Tibial nerve (tissue), 4 donors: ENCODE data around the gene CDSN. TPM values are rescaled to one million over a fixed set of nuclear protein-coding genes. Genes with fewer than 3 reads are reported as not detected.

Experiments
- DNase-seq, 2 donors: peaks; one replicate each; pipeline ENCODE4 v3.0.0-alpha.2; 2019; ENCODE audit warnings: low spot score in 2 of 2
- H3K27ac ChIP-seq, 4 donors: fragments of 200-600 bp; sonication (generic) in 3 of 4; one replicate each; pipeline ENCODE4 v1.5.1; 2017 to 2019; ENCODE audit warnings: mild to moderate bottlenecking in 1 of 4
- H3K27me3 ChIP-seq, 2 donors: fragments of 200-600 bp; sonication (generic) in 1 of 2; one replicate each; pipeline versions ENCODE4 v1.5.1 to v1.6.0; 2017 to 2019
- H3K36me3 ChIP-seq, 3 donors: fragments of 200-600 bp; sonication (generic); one replicate each; pipeline ENCODE4 v1.5.1; 2018 to 2019
- H3K4me1 ChIP-seq, 4 donors: fragments of 200-600 bp; sonication (generic) in 3 of 4; one replicate each; pipeline ENCODE4 v1.5.1; 2017 to 2019
- H3K4me3 ChIP-seq, 4 donors: fragments of 200-600 bp; sonication (generic) in 3 of 4; one replicate each; pipeline ENCODE4 v1.5.1; 2017 to 2019; ENCODE audit warnings: mild to moderate bottlenecking in 1 of 4, moderate library complexity in 1 of 4
- H3K9me3 ChIP-seq, 4 donors: fragments of 200-600 bp; sonication (generic) in 3 of 4; one replicate each; pipeline ENCODE4 v1.5.1; 2017 to 2019
- EP300 ChIP-seq, 2 donors: sonication (generic); formaldehyde crosslinking; IDR thresholded peaks; one replicate each; pipeline ENCODE4 v1.6.1; 2017; ENCODE audit warnings: antibody characterized with exemption in 2 of 2, mild to moderate bottlenecking in 1 of 2
- POLR2A ChIP-seq, 2 donors: fragments of 450-650 bp; IDR thresholded peaks; one replicate each; pipeline ENCODE4 v1.6.1; 2017; ENCODE audit warnings: antibody characterized with exemption in 2 of 2, mild to moderate bottlenecking in 2 of 2, moderate library complexity in 2 of 2
- WGBS, 2 donors: methylation state at CpG; one replicate each; pipeline ENCODE4 v1.1.5; 2018; 5-methylcytosine and 5-hydroxymethylcytosine counted together
- total RNA-seq, 4 donors: library from RNA; depleted of rRNA; stranded (reverse); fragments of >200 nt; gene quantifications; one replicate each; pipeline ENCODE4 v1.1.0, GENCODE V29; 2016
- TF ChIP-seq, protein P1 (sequence below), 5 experiments: fragments of 200-600 bp in 3 of 5; fragments of 450-650 bp in 2 of 5; sonication (generic) in 3 of 5; IDR thresholded peaks; one replicate each; pipeline ENCODE4 v1.5.1; 2016 to 2019; ENCODE audit warnings: antibody characterized with exemption in 5 of 5, mild to moderate bottlenecking in 3 of 5, moderate library complexity in 2 of 5

CDSN gene
- total RNA-seq, 4 donors from 2014 or later = not detected

DNA sequence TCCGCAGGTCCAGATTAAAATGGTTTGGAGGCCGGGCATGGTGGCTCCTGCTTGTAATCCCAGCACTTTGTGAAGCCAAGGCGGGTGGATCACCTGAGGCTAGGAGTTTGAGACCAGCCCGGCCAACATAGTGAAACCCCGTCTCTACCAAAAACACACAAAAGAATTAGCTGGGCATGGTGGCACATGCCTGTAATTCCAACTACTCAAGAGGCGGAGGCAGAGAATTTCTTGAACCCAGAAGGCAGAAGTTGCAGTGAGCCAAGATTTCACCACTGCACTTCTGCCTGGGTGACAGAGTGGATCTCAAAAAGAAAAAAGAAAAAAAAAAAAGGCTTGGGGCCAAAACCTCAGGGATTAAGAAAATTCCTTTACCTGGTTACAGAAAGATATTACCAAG, 38.4 kb downstream of the CDSN start:
- TF ChIP-seq EP300 (IDR thresholded peaks at IDR 0.05) = no peak
- no peak for TF ChIP-seq POLR2A (IDR thresholded peaks at IDR 0.05)
- TF ChIP-seq, protein P1, sequence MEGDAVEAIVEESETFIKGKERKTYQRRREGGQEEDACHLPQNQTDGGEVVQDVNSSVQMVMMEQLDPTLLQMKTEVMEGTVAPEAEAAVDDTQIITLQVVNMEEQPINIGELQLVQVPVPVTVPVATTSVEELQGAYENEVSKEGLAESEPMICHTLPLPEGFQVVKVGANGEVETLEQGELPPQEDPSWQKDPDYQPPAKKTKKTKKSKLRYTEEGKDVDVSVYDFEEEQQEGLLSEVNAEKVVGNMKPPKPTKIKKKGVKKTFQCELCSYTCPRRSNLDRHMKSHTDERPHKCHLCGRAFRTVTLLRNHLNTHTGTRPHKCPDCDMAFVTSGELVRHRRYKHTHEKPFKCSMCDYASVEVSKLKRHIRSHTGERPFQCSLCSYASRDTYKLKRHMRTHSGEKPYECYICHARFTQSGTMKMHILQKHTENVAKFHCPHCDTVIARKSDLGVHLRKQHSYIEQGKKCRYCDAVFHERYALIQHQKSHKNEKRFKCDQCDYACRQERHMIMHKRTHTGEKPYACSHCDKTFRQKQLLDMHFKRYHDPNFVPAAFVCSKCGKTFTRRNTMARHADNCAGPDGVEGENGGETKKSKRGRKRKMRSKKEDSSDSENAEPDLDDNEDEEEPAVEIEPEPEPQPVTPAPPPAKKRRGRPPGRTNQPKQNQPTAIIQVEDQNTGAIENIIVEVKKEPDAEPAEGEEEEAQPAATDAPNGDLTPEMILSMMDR (IDR thresholded peaks at IDR 0.05) = no peak
- peaks cover 0 to 15% (median 2%) of the 10 kb centered on the region in 4 donors for H3K4me1 ChIP-seq
- WGBS, 2 donors = 75 to 78% methylated on average over 6 of the region's 6 CpGs

DNA sequence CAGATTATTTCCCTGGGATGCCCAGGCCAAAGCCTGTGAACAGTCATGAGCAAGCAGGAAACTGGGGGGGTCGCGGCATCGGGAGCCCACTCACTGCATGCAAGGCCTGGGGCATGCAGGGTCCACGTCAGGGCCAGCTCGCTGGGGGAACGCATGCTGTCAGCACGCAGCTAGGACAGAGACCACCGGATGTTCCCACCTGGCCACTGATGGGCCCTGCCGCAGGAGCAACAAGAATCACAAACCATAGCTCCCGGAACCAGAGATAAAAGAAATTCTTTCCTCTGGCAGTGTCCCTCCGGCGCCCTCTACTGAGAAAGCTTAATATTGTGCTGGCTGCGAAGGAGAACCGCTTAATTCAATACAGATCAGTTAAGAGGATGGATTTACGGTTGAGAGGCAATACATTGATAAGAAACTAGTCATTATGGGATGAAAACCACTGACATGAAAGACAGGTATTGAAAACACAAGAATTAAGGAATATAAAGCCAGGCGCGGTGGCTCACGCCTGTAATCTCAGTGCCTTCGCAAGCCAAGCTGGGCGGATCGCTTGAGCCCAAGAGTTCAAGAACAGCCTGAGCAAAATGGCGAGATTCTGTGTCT, 40.5 kb downstream of the CDSN start:
- Histone ChIP-seq H3K36me3 (no peaks in the 10 kb centered on the region), H3K4me3 (peak overlapping the region in 2 of 4 donors; percentile 26 to 27), H3K4me1 (peaks cover 0 to 11% (median 2%) of the 10 kb centered on the region in 4 donors), H3K27me3 (no peaks in the 10 kb centered on the region), H3K9me3 (no peaks in the 10 kb centered on the region), H3K27ac (peak overlapping the region in 1 of 4 donors; percentile 33)
- no peak for TF ChIP-seq EP300 (IDR thresholded peaks at IDR 0.05)
- TF ChIP-seq, protein P1 (IDR thresholded peaks at IDR 0.05) = peak; percentile 63 to 91 (median 78)
- WGBS, 2 donors = 24 to 25% methylated on average over 22 of the region's 22 CpGs
- peak; percentile 52 to 85 for DNase-seq

More for the DNA sequence above, 38.4 kb downstream of the CDSN start:
- Histone ChIP-seq H3K4me3 (no peak overlapping the region), H3K36me3 (no peaks in the 10 kb centered on the region), H3K27me3 (no peaks in the 10 kb centered on the region), H3K9me3 (no peaks in the 10 kb centered on the region), H3K27ac (no peak overlapping the region)
- no peak for DNase-seq

DNA sequence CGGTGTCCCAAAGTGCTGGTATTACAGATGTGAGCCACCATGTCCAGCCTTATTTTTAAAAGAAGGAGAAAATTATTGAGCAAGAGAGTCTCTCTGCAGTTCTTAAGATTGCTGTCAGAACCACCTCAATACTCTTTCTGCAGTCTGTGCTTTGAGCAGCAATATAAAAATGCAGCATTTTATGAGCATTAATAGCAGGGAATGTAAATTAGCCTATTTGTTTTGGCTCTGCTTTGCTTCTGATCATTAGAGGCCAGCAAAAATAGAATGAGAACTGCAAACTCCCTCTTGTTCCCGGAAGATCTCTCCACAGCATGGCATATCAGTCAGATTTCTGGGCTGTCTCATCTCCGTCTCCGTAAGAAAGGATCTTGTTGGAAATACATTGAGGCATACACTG, 43.6 kb downstream of the CDSN start:
- Histone ChIP-seq H3K36me3 (no peaks in the 10 kb centered on the region), H3K9me3 (no peaks in the 10 kb centered on the region), H3K4me1 (peaks cover 0 to 23% (median 7%) of the 10 kb centered on the region in 4 donors), H3K4me3 (no peak overlapping the region), H3K27me3 (no peaks in the 10 kb centered on the region), H3K27ac (no peak overlapping the region)
- TF ChIP-seq EP300 (IDR thresholded peaks at IDR 0.05) (no peak), POLR2A (IDR thresholded peaks at IDR 0.05) (no peak)
- TF ChIP-seq, protein P1 (IDR thresholded peaks at IDR 0.05) = no peak
- no peak for DNase-seq
- WGBS, 2 donors = 71 to 80% methylated on average over 4 of the region's 4 CpGs

DNA sequence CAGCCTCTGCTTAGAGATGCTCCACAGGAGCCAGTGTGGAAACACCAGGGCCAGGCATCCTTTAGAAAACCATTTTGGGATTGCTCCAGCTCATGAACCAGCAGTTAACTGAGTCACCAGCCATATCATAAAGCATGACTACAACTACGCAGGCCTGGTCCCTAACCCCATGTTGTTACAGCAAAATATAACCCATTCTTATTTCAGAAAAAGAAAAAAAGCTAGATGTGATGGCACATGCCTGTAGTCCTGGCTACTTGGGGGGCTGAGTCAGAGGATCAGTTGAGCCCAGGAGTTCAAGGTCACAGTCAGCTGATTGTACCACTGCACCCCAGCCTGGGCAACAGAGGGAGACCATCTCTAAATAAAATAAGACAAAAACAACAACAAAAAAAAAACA, 44.7 kb downstream of the CDSN start:
- Histone ChIP-seq H3K27me3 (no peaks in the 10 kb centered on the region), H3K36me3 (no peaks in the 10 kb centered on the region), H3K27ac (no peak overlapping the region), H3K9me3 (no peaks in the 10 kb centered on the region), H3K4me3 (no peak overlapping the region), H3K4me1 (peaks cover 0 to 27% (median 7%) of the 10 kb centered on the region in 4 donors)
- DNase-seq = no peak
- WGBS, 2 donors = 83 to 93% methylated on average over 1 of the region's 1 CpG
- TF ChIP-seq POLR2A (IDR thresholded peaks at IDR 0.05) (no peak), EP300 (IDR thresholded peaks at IDR 0.05) (no peak)
- TF ChIP-seq, protein P1 (IDR thresholded peaks at IDR 0.05) = no peak

DNA sequence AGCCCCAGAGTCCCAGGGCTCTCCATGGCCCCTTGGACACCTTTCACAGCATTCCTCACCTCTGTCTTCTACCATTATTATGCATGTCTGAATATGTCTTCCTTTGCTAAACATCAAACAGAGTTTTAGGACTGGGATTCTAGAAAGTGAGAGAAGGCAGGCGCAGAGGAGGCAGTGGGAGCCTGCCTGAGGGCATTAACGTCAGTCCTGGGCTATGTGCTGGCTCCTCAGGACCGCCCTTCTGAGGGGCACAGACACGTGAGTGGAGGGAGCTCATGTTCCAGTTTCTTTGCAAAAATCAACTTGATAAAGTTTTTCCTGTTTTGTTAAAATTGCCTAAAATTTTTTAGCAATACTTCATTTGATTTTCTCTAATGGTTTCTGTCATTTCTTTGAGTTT, 45.8 kb downstream of the CDSN start:
- WGBS, 2 donors = 83 to 85% methylated on average over 4 of the region's 4 CpGs
- TF ChIP-seq EP300 (IDR thresholded peaks at IDR 0.05) = no peak
- TF ChIP-seq POLR2A (IDR thresholded peaks at IDR 0.05) = no peak
- TF ChIP-seq, protein P1 (IDR thresholded peaks at IDR 0.05) = no peak
- Histone ChIP-seq H3K4me3 (no peak overlapping the region), H3K27ac (no peak overlapping the region), H3K36me3 (no peaks in the 10 kb centered on the region), H3K9me3 (no peaks in the 10 kb centered on the region), H3K4me1 (peaks cover 0 to 30% (median 6%) of the 10 kb centered on the region in 4 donors), H3K27me3 (no peaks in the 10 kb centered on the region)
- DNase-seq = no peak
